ENCODE data around the gene TAF11L2.
"Not testable (repeated sequence)": the region's sequence is repeated elsewhere in the genome, so short reads cannot be mapped to it uniquely, and the experiment has no call there.

TAF11L2 gene

DNA sequence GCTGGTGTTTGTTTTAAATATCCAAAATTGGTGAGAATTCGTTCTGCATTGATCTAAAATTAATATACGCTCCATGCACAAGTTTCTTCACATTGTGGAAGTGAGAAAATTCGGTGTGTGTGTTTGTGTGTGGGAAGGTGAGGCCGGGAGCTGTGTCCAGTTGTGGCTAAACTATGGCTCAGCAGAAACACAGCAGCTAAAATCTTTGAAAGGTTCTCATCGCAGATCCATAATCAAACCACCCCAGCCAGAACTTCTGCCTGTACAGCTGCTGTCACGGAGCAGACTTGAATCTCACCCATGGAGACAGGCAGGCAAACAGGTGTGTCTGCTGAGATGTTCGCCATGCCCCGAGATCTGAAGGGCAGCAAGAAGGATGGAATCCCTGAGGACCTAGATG is at the start of gene TAF11L2:
Gene TAF11L2, plus strand, starts transcription at position 301 of the 400 bp plus-strand sequence.
- H3K27me3 ChIP-seq (ENCODE audit: low read depth, low read length); H3K4me3 ChIP-seq (ENCODE audit: low read depth in 1 of 2, low read length in 2 of 2); H3K27ac ChIP-seq (ENCODE audit: low read length); H3K9me3 ChIP-seq (ENCODE audit: control insufficient read depth in 1 of 2, low read length in 2 of 2); H3K36me3 ChIP-seq (ENCODE audit: control insufficient read depth in 1 of 2, insufficient read depth in 2 of 2, low read length in 2 of 2); H3K4me1 ChIP-seq (ENCODE audit: control insufficient read depth in 1 of 2, insufficient read depth in 2 of 2, low read length in 2 of 2): not testable (repeated sequence)

DNA sequence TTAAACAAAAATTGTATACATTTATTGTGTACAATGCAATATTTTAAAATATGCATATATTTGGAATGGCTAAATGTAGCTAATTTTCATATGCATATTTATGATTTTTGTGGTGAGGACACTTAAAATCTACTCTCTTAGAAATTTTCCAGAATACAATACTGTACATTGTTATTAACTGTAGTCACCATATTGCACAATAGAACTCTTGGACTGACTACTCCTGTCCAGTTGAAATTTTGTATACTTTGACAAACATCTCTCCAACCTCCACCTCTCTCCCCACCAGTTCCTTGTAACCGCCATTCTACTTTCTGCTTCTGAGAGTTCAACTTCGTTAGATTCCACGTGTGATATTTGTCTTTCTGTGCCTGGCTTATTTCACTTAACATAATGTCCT is 49.2 kb upstream of the TAF11L2 start:
- no peaks in the 10 kb centered on the region for H3K36me3 ChIP-seq (ENCODE audit: control insufficient read depth in 1 of 2, insufficient read depth in 2 of 2, low read length in 2 of 2)
- no peak overlapping the region for H3K27ac ChIP-seq (ENCODE audit: low read length)
- H3K27me3 ChIP-seq (ENCODE audit: low read depth, low read length), result no peaks in the 10 kb centered on the region
- H3K4me3 ChIP-seq (ENCODE audit: low read depth in 1 of 2, low read length in 2 of 2), result no peak overlapping the region
- no peaks in the 10 kb centered on the region for H3K9me3 ChIP-seq (ENCODE audit: control insufficient read depth in 1 of 2, low read length in 2 of 2)
- no peaks in the 10 kb centered on the region for H3K4me1 ChIP-seq (ENCODE audit: control insufficient read depth in 1 of 2, insufficient read depth in 2 of 2, low read length in 2 of 2)

- no peaks in the 10 kb centered on the region for H3K27me3 ChIP-seq (ENCODE audit: low read depth, low read length)
- H3K4me3 ChIP-seq (ENCODE audit: low read depth in 1 of 2, low read length in 2 of 2), result no peak overlapping the region
- H3K9me3 ChIP-seq (ENCODE audit: control insufficient read depth in 1 of 2, low read length in 2 of 2), result peaks cover 0 to 3% of the 10 kb centered on the region in 2 donors
- H3K36me3 ChIP-seq (ENCODE audit: control insufficient read depth in 1 of 2, insufficient read depth in 2 of 2, low read length in 2 of 2), result no peaks in the 10 kb centered on the region
- H3K27ac ChIP-seq (ENCODE audit: low read length), result no peak overlapping the region
- H3K4me1 ChIP-seq (ENCODE audit: control insufficient read depth in 1 of 2, insufficient read depth in 2 of 2, low read length in 2 of 2), result no peaks in the 10 kb centered on the region
These were observed 45.1 kb upstream of the TAF11L2 start for GRCh38 chr5:17452936-17453335.

DNA sequence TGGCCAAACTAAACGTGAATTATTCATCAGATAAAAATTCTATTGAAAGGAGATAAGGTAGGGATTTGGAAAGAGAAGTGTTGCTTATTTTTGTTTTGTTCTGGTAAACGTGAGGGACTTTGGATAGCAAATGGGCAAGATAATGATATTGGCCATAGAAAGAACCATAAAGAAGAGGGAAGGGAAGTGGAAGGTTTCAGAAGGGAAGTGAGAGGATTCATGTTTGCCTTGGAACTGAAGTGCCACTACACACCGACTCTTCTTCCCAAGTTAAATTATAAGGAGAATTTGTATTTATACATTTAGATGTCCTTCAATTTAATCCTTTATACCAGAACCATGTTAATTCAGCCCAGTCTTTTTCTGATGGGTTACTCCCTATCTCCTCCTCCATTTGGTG is 42.1 kb upstream of the TAF11L2 start:
- no peaks in the 10 kb centered on the region for H3K36me3 ChIP-seq (ENCODE audit: control insufficient read depth in 1 of 2, insufficient read depth in 2 of 2, low read length in 2 of 2)
- no peak overlapping the region for H3K4me3 ChIP-seq (ENCODE audit: low read depth in 1 of 2, low read length in 2 of 2)
- no peak overlapping the region for H3K27ac ChIP-seq (ENCODE audit: low read length)
- no peaks in the 10 kb centered on the region for H3K4me1 ChIP-seq (ENCODE audit: control insufficient read depth in 1 of 2, insufficient read depth in 2 of 2, low read length in 2 of 2)
- no peaks in the 10 kb centered on the region for H3K27me3 ChIP-seq (ENCODE audit: low read depth, low read length)
- H3K9me3 ChIP-seq (ENCODE audit: control insufficient read depth in 1 of 2, low read length in 2 of 2), result peaks cover 0 to 3% of the 10 kb centered on the region in 2 donors

DNA sequence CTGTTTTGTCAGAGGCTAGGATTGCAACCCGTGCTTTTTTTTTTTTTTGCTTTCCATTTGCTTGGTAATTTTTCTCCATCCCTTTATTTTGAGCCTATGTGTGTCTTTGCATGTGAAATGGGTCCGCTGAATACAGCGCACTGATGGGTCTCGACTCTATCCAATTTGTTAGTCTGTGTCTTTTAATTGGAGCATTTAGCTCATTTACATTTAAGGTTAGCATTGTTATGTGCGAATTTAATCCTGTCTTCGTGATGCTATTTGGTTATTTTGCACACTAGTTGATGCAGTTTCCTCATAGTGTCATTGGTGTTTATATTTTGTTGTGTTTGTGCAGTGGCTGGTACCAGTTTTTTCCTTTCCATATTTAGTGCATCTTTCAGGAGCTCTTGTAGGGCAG is 36.2 kb upstream of the TAF11L2 start:
- Histone ChIP-seq H3K9me3 (ENCODE audit: control insufficient read depth in 1 of 2, low read length in 2 of 2) (peaks cover 0 to 4% of the 10 kb centered on the region in 2 donors), H3K36me3 (ENCODE audit: control insufficient read depth in 1 of 2, insufficient read depth in 2 of 2, low read length in 2 of 2) (no peaks in the 10 kb centered on the region), H3K27ac (ENCODE audit: low read length) (no peak overlapping the region), H3K4me1 (ENCODE audit: control insufficient read depth in 1 of 2, insufficient read depth in 2 of 2, low read length in 2 of 2) (no peaks in the 10 kb centered on the region), H3K27me3 (ENCODE audit: low read depth, low read length) (no peaks in the 10 kb centered on the region), H3K4me3 (ENCODE audit: low read depth in 1 of 2, low read length in 2 of 2) (no peak overlapping the region)

DNA sequence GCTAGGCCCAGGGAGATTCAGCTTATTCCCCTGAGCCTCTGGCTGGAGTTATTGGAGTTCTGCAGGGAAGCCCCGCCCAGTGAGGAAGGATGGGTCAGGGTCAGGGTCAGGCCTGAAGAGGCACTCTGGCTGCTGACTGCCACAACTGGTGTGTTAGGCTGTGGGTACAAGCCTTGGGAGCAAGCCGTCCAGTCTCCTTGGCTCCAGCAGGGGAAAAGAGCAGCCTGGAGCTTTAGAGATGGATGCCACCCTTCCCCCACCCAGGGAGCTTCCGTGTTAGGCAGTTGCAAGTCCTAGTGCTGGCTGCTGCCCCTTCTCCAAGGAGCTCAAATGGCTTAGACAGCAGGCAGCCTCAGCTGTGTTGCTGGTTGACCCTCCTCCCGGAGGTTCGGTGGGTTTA is 34.4 kb upstream of the TAF11L2 start:
- Histone ChIP-seq H3K9me3 (ENCODE audit: control insufficient read depth in 1 of 2, low read length in 2 of 2) (peaks cover 0 to 8% of the 10 kb centered on the region in 2 donors), H3K4me1 (ENCODE audit: control insufficient read depth in 1 of 2, insufficient read depth in 2 of 2, low read length in 2 of 2) (no peaks in the 10 kb centered on the region), H3K36me3 (ENCODE audit: control insufficient read depth in 1 of 2, insufficient read depth in 2 of 2, low read length in 2 of 2) (no peaks in the 10 kb centered on the region), H3K4me3 (ENCODE audit: low read depth in 1 of 2, low read length in 2 of 2) (no peak overlapping the region), H3K27ac (ENCODE audit: low read length) (no peak overlapping the region), H3K27me3 (ENCODE audit: low read depth, low read length) (no peaks in the 10 kb centered on the region)

- peaks cover 0 to 4% of the 10 kb centered on the region in 2 donors for H3K9me3 ChIP-seq (ENCODE audit: control insufficient read depth in 1 of 2, low read length in 2 of 2)
- no peak overlapping the region for H3K27ac ChIP-seq (ENCODE audit: low read length)
- H3K4me1 ChIP-seq (ENCODE audit: control insufficient read depth in 1 of 2, insufficient read depth in 2 of 2, low read length in 2 of 2), result no peaks in the 10 kb centered on the region
- H3K27me3 ChIP-seq (ENCODE audit: low read depth, low read length), result no peaks in the 10 kb centered on the region
- no peaks in the 10 kb centered on the region for H3K36me3 ChIP-seq (ENCODE audit: control insufficient read depth in 1 of 2, insufficient read depth in 2 of 2, low read length in 2 of 2)
- H3K4me3 ChIP-seq (ENCODE audit: low read depth in 1 of 2, low read length in 2 of 2), result no peak overlapping the region
These were observed 28.0 kb upstream of the TAF11L2 start for GRCh38 chr5:17470064-17470463.

DNA sequence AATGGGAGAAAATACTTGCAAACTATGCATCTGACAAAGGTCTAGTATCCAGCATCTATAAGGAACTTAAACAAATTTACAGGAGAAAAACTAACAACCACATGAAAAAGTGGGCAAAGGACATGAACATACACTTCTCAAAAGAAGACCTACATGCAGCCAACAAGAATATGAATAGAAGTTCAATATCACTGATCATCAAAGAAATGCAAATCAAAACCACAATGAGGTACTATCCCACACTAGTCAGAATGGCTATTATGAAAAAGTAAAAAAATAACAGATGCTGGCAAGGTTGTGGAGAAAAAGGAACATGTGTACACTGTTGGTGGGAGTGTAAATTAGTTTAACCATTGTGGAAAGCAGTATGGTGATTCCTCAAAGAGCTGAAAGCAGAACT is 23.0 kb upstream of the TAF11L2 start:
- H3K4me3 ChIP-seq (ENCODE audit: low read depth in 1 of 2, low read length in 2 of 2); H3K9me3 ChIP-seq (ENCODE audit: control insufficient read depth in 1 of 2, low read length in 2 of 2); H3K27me3 ChIP-seq (ENCODE audit: low read depth, low read length); H3K36me3 ChIP-seq (ENCODE audit: control insufficient read depth in 1 of 2, insufficient read depth in 2 of 2, low read length in 2 of 2); H3K4me1 ChIP-seq (ENCODE audit: control insufficient read depth in 1 of 2, insufficient read depth in 2 of 2, low read length in 2 of 2); H3K27ac ChIP-seq (ENCODE audit: low read length): not testable (repeated sequence)

- Histone ChIP-seq H3K9me3 (ENCODE audit: control insufficient read depth in 1 of 2, low read length in 2 of 2) (no peaks in the 10 kb centered on the region), H3K4me3 (ENCODE audit: low read depth in 1 of 2, low read length in 2 of 2) (no peak overlapping the region), H3K4me1 (ENCODE audit: control insufficient read depth in 1 of 2, insufficient read depth in 2 of 2, low read length in 2 of 2) (no peaks in the 10 kb centered on the region), H3K27me3 (ENCODE audit: low read depth, low read length) (no peaks in the 10 kb centered on the region), H3K27ac (ENCODE audit: low read length) (no peak overlapping the region), H3K36me3 (ENCODE audit: control insufficient read depth in 1 of 2, insufficient read depth in 2 of 2, low read length in 2 of 2) (no peaks in the 10 kb centered on the region)
These were observed 21.0 kb upstream of the TAF11L2 start for GRCh38 chr5:17477043-17477442.

DNA sequence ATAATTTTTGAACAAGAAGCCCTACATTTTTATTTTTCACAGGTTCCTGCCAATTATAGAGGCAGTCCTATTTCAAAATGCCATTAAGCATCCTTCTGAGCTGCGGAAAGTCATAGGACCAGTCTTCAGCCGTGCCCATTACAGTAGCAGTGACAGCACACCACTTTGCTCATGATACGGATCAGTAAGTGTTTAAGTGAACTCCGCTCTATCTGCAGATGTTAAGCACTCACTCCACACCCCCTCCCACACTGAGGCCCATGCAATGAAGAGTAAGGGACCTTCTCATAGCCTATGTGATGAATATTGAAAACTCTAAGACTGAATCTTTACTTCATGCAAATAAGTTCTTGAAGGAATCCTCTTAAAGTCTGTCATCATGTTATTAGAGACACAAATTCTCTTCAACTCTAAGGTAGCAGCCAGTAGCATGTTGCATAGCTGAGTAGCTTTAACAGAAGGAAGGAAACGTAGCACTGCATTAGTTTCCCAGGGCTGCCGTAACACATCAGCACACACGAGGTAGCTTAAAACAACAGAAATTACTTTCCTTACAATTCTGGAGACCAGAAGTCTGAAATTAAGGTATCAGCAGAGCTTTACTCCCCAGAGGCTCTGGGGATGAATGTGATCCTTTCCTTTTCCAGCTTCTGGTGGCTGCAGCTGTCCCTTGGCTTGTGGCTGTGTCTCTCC is 20.3 kb upstream of the TAF11L2 start:
- no peak overlapping the region for H3K4me3 ChIP-seq (ENCODE audit: low read depth in 1 of 2, low read length in 2 of 2)
- no peak overlapping the region for H3K27ac ChIP-seq (ENCODE audit: low read length)
- no peaks in the 10 kb centered on the region for H3K36me3 ChIP-seq (ENCODE audit: control insufficient read depth in 1 of 2, insufficient read depth in 2 of 2, low read length in 2 of 2)
- H3K27me3 ChIP-seq (ENCODE audit: low read depth, low read length), result no peaks in the 10 kb centered on the region
- no peaks in the 10 kb centered on the region for H3K4me1 ChIP-seq (ENCODE audit: control insufficient read depth in 1 of 2, insufficient read depth in 2 of 2, low read length in 2 of 2)
- no peaks in the 10 kb centered on the region for H3K9me3 ChIP-seq (ENCODE audit: control insufficient read depth in 1 of 2, low read length in 2 of 2)

DNA sequence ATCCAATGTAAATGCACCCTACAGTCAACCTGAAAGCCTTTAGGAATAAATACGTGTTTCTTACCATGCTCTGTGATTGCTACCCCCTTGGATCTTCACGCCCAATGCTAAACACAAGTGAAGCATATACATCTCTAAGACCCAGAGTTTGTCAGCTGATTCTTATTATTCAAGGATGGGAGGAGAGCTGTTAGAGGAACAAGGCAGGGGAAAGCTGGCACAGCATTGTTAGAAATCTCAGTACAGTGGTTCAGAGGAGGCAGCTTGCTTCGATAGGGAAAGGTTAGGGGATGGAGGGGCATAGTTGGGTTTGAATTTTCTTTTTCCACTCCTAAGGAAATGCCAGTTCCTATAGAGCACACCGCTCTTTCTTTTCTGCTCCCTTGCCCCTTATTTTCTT is 16.7 kb upstream of the TAF11L2 start:
- Histone ChIP-seq H3K4me1 (ENCODE audit: control insufficient read depth in 1 of 2, insufficient read depth in 2 of 2, low read length in 2 of 2) (no peaks in the 10 kb centered on the region), H3K4me3 (ENCODE audit: low read depth in 1 of 2, low read length in 2 of 2) (no peak overlapping the region)

DNA sequence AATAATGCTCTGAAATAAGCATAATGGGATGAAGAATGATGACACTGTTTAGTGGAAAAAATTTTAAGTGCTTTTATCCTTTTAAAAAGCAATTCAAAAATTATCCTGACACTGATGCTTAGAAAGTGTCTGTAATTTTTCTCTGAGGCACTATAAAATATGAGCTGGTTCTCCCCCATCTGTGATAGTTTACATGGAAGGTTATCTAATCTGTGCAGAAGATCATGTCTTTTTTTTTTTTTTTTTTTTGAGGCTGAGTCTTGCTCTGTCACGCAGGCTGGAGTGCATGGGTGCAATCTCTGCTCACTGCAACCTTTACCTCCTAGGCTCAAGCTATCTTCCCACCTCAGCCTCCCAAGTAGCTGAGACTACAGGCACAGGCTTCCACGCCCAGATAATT is 15.2 kb upstream of the TAF11L2 start:
- Histone ChIP-seq H3K27me3 (ENCODE audit: low read depth, low read length) (no peaks in the 10 kb centered on the region), H3K4me1 (ENCODE audit: control insufficient read depth in 1 of 2, insufficient read depth in 2 of 2, low read length in 2 of 2) (no peaks in the 10 kb centered on the region), H3K9me3 (ENCODE audit: control insufficient read depth in 1 of 2, low read length in 2 of 2) (no peaks in the 10 kb centered on the region), H3K4me3 (ENCODE audit: low read depth in 1 of 2, low read length in 2 of 2) (no peak overlapping the region), H3K27ac (ENCODE audit: low read length) (no peak overlapping the region), H3K36me3 (ENCODE audit: control insufficient read depth in 1 of 2, insufficient read depth in 2 of 2, low read length in 2 of 2) (no peaks in the 10 kb centered on the region)

More for the DNA sequence above, 16.7 kb upstream of the TAF11L2 start:
- Histone ChIP-seq H3K9me3 (ENCODE audit: control insufficient read depth in 1 of 2, low read length in 2 of 2) (no peaks in the 10 kb centered on the region), H3K36me3 (ENCODE audit: control insufficient read depth in 1 of 2, insufficient read depth in 2 of 2, low read length in 2 of 2) (no peaks in the 10 kb centered on the region), H3K27ac (ENCODE audit: low read length) (no peak overlapping the region), H3K27me3 (ENCODE audit: low read depth, low read length) (no peaks in the 10 kb centered on the region)

All from muscle layer of duodenum (tissue), 2 donors.